Mucosa of rectum (tissue), 2 donors: ENCODE data around the gene MKLN1.
"Not testable (repeated sequence)": the region's sequence is repeated elsewhere in the genome, so short reads cannot be mapped to it uniquely, and the experiment has no call there.

Experiments used
- H3K27ac ChIP-seq, 2 donors: one replicate each; pipeline ENCODE4 v1.7.0; 2013; ENCODE audit warnings: inconsistent platforms in 2 of 2, low read depth in 2 of 2, low read length in 2 of 2
- H3K27me3 ChIP-seq, 2 donors: one replicate each; pipeline ENCODE4 v1.7.0; 2013; ENCODE audit warnings: low read length in 2 of 2; ENCODE audit not compliant: control insufficient read depth in 2 of 2, insufficient read depth in 2 of 2
- H3K36me3 ChIP-seq, 2 donors: one replicate each; pipeline ENCODE4 v1.7.0; 2013; ENCODE audit warnings: low read length in 2 of 2; ENCODE audit not compliant: control insufficient read depth in 2 of 2, insufficient read depth in 2 of 2
- H3K4me1 ChIP-seq, 2 donors: one replicate each; pipeline ENCODE4 v1.7.0; 2013; ENCODE audit warnings: low read length in 2 of 2, mild to moderate bottlenecking in 1 of 2; ENCODE audit not compliant: control insufficient read depth in 2 of 2, insufficient read depth in 2 of 2
- H3K4me3 ChIP-seq, 2 donors: one replicate each; pipeline ENCODE4 v1.7.0; 2013; ENCODE audit warnings: low read length in 2 of 2
- H3K9ac ChIP-seq, 2 donors: one replicate each; pipeline ENCODE4 v1.7.0; 2013; ENCODE audit warnings: low read length in 2 of 2, low read depth in 1 of 2, mild to moderate bottlenecking in 1 of 2
- H3K9me3 ChIP-seq, 2 donors: one replicate each; pipeline ENCODE4 v1.7.0; 2013; ENCODE audit warnings: low read length in 2 of 2; ENCODE audit not compliant: control insufficient read depth in 2 of 2
- donor health status: healthy.
- donor health status: Normal muscosa, but diverticular disease.

The MKLN1 gene

DNA sequence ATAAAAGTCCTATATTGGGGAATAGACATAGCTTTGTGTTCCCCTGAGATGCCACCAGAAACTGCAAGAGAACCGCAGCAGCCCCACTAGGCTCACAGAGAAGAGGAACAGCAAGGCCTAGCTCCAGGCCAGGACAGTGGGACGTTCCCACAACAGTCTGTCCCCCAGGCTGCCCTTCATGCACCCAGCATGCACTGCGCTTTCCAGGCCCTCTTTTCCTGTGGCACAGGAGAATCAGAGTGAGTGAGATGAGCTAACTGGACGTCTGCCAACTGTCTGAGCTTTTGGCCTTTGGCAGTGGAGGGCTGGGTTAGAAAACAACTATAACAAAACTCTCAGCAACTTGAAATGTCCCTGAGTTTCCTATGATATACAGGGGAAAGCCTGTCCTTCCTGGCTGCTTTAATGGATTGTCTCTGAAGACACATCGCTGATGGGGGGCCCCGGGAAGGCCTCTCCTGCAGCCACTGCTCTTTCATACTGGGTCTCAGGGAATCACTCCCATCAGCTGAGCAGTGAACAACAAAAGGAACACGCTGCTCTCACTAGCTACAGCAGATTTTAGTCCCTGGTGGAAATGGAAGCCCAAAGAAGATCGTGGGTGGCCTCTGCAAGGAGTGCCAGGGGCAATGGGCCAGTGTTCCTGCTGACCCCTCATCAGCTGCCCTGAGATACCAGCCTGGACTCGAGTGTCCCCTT is 175.3 kb downstream of the MKLN1 start:
- Histone ChIP-seq H3K27me3 (peaks cover 0 to 2% of the 10 kb centered on the region in 2 donors), H3K9me3 (no peaks in the 10 kb centered on the region), H3K4me1 (peaks cover under 1 to 2% of the 10 kb centered on the region in 2 donors), H3K27ac (no peak overlapping the region), H3K9ac (no peak overlapping the region), H3K4me3 (no peak overlapping the region), H3K36me3 (peaks cover 3 to 7% of the 10 kb centered on the region in 2 donors)

DNA sequence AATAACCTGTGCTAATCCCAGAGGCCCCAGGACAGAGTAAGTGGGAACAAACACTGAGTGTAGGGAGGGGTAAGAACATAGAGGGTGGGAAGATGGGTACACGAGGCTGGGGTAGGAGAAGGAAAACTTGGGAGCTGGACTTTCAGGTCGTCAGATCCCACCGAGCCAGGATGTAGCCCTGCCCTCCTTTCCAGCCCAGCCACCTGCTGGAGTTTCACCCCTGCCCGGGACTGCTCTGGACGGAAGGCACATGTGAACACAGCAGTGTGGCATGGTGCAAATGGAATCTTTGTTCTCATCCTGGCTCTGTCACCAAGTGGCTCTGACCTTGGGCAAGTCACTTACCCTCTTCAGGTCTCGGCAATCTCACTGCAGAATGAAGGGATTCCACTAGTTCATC is 176.0 kb downstream of the MKLN1 start:
- H3K9ac ChIP-seq: no peak overlapping the region
- H3K36me3 ChIP-seq: peaks cover 2 to 3% of the 10 kb centered on the region in 2 donors

DNA sequence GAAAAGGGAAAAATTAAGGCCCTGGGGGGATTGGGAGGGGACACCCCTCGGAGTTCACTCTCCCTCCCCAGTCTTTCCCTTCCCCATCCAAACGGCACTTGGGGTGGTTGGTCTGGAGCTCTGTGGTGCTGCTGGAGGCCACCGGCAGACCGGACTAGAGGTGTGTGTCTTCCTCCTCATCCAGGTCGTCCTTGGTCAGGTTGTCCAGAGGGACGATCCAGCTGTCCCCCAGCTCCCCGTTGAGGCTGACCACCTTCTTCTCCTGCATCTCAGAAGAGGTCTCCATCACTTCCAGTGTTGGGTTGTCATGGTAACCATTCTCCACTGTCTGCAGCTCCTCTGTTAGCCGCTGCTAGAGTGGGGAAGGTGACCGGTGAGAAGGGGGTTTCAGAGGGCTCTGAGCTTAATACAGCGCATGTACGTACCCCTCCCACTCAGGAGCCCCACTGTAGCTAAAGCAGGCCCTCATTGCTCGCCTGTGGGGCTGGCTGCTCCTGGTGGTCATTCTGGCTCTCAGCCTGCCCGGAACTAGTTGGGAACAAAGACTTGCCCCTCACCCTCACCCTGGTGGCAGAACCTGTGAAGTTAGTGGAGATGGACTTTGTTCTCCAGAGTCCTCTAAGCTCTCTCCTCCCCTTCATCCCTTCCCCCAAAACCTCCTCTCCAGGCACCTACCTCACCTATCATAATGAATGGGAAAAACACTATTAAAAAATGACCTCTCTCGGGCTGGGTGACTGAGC is 176.7 kb downstream of the MKLN1 start:
- Histone ChIP-seq H3K27ac (no peak overlapping the region), H3K9ac (no peak overlapping the region), H3K36me3 (peaks cover 0 to 3% of the 10 kb centered on the region in 2 donors), H3K4me3 (no peak overlapping the region), H3K4me1 (peaks cover 3 to 5% of the 10 kb centered on the region in 2 donors), H3K27me3 (peaks cover 0 to 4% of the 10 kb centered on the region in 2 donors), H3K9me3 (no peaks in the 10 kb centered on the region)

More for the DNA sequence above, 176.0 kb downstream of the MKLN1 start:
- Histone ChIP-seq H3K4me3 (no peak overlapping the region), H3K27ac (no peak overlapping the region), H3K9me3 (no peaks in the 10 kb centered on the region), H3K27me3 (peaks cover 0 to 2% of the 10 kb centered on the region in 2 donors), H3K4me1 (peaks cover 3 to 5% of the 10 kb centered on the region in 2 donors)

DNA sequence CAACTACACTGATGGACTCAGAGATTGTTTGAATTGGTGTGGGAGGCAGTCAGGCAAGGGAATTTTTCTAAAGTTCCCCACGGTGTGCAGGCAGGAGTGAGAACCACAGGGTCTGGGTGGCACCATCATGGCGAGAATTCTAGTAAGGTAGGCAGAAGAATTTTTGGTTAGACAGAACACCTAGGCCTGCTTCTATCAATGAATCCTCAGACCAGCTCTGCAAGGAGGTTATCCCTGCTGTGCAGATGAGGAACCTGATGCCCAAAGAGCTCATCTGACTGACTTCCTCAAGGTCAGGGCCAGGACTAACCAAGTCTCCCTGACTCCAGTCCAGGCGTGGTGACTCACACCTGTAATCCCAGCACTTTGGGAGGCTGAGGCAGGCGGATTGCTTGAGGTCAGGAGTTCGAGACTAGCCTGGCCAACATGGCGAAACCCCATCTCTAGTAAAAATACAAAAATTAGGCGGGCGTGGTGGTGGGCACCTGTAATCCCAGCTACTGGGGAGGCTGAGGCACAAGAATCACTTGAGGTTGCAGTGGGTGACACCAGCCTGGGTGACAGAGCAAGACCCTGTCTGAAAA is 177.5 kb downstream of the MKLN1 start:
- not testable (repeated sequence) for H3K36me3 ChIP-seq, H3K4me3 ChIP-seq, H3K9me3 ChIP-seq, H3K4me1 ChIP-seq, H3K9ac ChIP-seq, H3K27me3 ChIP-seq, H3K27ac ChIP-seq

DNA sequence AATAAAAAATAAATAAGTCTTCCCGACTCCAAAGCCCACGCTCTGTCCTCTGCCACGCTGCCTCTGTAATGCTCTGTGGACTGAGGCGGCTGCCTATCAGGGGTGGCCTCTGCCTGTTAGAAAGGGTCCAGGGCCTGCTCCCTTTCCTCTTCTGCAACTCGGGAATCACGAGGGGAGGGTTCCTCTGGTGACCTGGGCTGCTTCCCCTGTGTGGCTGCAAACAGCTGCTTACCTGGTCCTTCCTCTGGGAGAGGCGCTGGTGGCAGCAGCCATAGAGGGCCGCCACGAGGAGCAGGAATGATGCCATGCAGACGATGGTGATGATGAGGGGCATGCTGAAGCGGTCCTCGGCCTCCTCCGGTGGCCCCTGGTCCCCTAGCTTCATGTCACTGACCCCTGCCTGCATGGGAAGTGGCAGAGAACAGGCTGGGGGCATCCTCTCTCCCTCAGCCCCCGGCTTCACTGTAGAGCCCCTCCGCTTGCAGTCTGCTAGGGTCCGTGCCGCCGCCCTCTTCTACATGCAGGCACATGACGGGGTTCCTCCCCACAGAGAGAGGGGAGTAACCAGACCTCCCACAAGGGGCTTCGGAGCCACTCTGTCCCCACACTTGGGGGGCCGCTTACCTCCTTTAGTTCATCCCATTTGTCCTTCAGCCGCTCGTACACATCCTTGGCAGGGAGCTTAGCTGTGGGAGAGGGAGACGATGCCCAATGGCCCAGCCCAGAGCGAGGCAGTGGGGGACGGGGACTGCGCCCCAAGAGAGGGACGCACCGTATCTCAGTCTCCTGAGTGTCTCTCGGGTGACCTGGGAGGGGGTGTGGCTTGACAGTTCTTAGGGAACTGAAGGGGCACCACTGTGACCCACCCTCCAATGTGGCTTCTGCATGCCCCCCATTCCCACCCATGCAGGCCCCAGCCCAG is 178.2 kb downstream of the MKLN1 start:
- Histone ChIP-seq H3K4me3 (no peak overlapping the region), H3K4me1 (peaks cover 3 to 5% of the 10 kb centered on the region in 2 donors), H3K27me3 (peaks cover 0 to 4% of the 10 kb centered on the region in 2 donors), H3K9me3 (no peaks in the 10 kb centered on the region), H3K36me3 (peaks cover 0 to 3% of the 10 kb centered on the region in 2 donors), H3K9ac (no peak overlapping the region), H3K27ac (no peak overlapping the region)

DNA sequence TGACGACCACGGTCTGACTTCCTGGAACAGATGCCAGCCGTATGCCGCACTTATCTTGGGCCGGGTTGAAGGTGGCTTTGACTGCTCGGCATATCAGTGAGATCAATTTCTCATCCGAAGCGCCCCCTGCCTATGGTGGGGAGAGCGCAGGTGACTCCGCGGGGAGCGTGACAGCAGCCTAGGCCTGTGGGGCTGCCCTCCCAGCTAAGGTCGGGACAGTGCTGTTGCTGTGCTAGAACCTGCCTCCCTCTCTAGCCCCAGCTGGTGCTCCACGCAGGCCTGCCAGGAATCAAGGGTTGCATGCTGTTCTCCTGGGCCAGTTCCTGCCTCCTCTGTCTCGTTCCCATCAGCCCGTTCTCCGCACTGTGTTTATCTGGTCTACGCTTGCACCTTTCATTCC is 178.9 kb downstream of the MKLN1 start:
- no peak overlapping the region for H3K4me3 ChIP-seq
- no peaks in the 10 kb centered on the region for H3K9me3 ChIP-seq
- no peak overlapping the region for H3K27ac ChIP-seq
- H3K4me1 ChIP-seq: peaks cover 3 to 5% of the 10 kb centered on the region in 2 donors
- peaks cover 0 to 4% of the 10 kb centered on the region in 2 donors for H3K27me3 ChIP-seq
- H3K36me3 ChIP-seq: peaks cover 0 to 3% of the 10 kb centered on the region in 2 donors
- no peak overlapping the region for H3K9ac ChIP-seq

DNA sequence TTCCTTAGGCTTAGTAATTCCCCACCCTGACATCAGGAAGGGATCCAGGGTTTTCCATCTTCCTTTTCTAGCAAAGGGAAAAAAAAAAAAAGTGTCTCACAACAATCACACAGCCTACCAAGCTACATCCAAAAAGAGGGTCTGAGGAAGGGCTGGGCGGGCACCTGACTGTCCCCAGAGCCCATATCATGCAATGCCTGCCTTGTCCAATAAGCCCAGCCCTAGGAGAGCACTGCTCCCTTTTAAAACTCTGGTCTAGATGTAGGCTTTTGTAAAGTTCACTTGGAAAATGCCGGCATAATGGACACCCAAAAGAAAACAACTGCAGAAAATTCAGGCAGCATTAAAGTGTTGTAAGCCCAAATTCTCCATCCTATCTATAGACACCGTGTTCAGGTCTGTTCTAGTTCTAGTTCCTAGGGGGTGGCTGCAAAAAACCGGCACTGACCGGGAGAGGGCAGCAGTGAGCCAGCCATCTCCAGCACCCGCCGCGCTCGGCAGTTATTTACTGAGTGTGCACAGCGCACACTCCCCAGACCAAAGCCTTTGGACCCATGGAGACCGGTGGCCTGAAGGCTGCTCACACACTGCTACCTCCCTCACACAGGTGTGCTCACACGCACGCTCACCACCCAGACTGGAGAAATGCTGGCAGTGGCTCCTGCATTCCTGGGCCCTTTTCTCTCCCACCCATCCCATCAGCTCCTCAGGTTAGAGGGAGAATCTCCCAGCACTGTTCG is 180.1 kb downstream of the MKLN1 start:
- H3K27me3 ChIP-seq: peaks cover 0 to 4% of the 10 kb centered on the region in 2 donors
- H3K9ac ChIP-seq: no peak overlapping the region
- peaks cover 0 to 3% of the 10 kb centered on the region in 2 donors for H3K36me3 ChIP-seq
- H3K4me1 ChIP-seq: peaks cover 3 to 5% of the 10 kb centered on the region in 2 donors
- no peak overlapping the region for H3K27ac ChIP-seq
- no peaks in the 10 kb centered on the region for H3K9me3 ChIP-seq
- H3K4me3 ChIP-seq: no peak overlapping the region

DNA sequence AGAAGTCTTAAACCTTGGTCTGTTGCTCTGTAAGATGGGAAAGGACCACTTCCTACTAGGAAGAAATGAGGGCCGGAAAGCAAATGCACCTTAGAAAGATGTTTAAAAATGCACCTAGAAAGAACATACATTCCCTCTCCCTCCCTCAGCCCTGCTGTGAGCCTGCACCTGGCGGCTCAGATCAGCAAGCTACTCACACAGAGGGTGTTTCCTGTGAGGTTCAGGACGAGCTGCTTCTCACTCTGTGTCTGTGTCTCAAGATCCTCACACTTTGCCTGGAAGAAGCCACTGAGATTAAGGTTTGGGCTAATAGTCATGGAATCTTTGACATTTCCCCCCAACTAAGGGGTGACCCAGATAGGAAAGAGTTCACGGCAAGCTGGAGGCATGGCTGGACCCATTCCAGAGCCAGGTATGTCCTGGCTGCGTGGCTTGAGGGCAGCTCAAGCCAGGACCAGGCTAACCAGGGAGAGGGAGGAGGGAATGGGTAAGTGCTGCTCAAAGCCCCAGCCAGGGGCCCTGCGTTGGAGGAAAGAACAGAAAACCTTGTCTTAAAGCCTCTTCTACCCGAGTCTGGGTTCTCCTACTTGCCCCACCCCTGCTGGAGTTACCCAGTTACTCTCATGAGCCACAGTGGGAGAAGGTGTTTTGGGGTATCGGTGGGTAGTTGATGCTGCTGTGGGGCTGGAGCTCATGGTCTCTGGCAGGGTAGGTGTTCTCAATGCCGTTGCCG is 181.2 kb downstream of the MKLN1 start:
- Histone ChIP-seq H3K4me3 (no peak overlapping the region), H3K9me3 (no peaks in the 10 kb centered on the region), H3K36me3 (peaks cover 0 to 3% of the 10 kb centered on the region in 2 donors), H3K27ac (no peak overlapping the region), H3K27me3 (peaks cover 0 to 4% of the 10 kb centered on the region in 2 donors), H3K4me1 (peaks cover 6 to 11% of the 10 kb centered on the region in 2 donors), H3K9ac (no peak overlapping the region)

DNA sequence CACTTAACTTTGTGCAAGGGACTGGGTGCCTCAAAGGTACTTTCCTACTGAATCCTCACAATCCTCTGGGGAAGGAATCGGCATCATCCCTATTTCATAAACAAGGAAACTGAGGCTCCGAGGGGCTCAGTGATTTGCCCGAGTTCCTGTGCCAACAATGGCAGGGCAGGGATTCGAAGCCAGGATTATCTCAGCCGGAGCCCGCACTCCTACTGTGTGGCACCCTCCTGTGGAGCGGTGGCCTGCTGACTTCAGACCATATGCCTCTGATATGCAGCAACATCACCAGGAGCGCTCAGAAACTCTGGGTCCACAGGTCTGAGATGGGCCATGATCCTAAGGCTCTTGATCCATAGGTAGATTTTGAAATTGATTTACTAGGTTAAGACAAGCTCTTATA is 182.1 kb downstream of the MKLN1 start:
- peaks cover 6 to 11% of the 10 kb centered on the region in 2 donors for H3K4me1 ChIP-seq
- H3K4me3 ChIP-seq: no peak overlapping the region
- no peak overlapping the region for H3K9ac ChIP-seq
- no peaks in the 10 kb centered on the region for H3K9me3 ChIP-seq
- peaks cover 0 to 4% of the 10 kb centered on the region in 2 donors for H3K27me3 ChIP-seq
- H3K27ac ChIP-seq: no peak overlapping the region
- H3K36me3 ChIP-seq: peaks cover 0 to 3% of the 10 kb centered on the region in 2 donors
